ENCODE measurements around the gene PCSK6. TPM values are rescaled to one million over a fixed set of nuclear protein-coding genes. Genes with fewer than 3 reads are reported as not detected.
A peak's percentile ranks its signal among the peaks of the same experiment; 100 is the strongest.
"Not testable (repeated sequence)": the region's sequence is repeated elsewhere in the genome, so short reads cannot be mapped to it uniquely, and the experiment has no call there.

The PCSK6 gene
- total RNA-seq, 1 experiment from 2014 or later: 10.6 TPM

DNA sequence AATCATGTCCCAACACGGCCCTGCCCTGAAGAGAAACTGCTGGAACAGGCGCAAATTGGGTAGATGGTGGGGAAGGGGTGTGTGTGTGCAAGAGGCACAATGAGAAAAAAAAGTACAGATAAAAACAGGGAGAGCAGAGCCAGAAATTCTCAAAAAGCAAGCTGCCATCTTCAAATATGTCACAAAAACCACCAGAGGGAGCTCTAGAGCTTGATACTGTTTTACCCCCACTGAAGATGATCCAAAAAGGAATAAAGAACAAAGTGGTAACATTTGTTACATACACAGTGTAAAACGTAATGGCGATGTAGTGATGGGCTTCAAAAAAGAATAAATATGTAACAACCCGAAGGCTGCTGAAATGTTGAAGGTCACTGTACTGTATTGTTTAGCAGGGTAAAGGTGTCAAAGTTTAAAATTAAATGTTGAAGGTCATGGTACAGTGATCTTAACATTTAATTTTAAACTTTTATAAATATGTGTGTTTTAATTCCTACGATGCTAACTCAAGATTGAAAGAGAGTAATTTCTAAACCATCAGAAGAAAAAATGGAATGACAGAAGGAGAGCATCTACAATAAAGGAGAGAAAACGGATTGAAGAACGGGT is 200.5 kb downstream of the PCSK6 start:
- ATAC-seq: peak; percentile 61; the same call in 1 of the 2 replicates
- Histone ChIP-seq H3K36me3 (ENCODE audit: control insufficient read depth, insufficient read depth, low read length) (peaks cover 53% of the 10 kb centered on the region), H3K27me3 (ENCODE audit: control insufficient read depth, insufficient read depth, low read length) (no peaks in the 10 kb centered on the region), H3K4me1 (ENCODE audit: control insufficient read depth, insufficient read depth, low read length) (peaks cover 18% of the 10 kb centered on the region), H3K9me3 (ENCODE audit: control insufficient read depth, insufficient read depth, low read depth, low read length) (no peaks in the 10 kb centered on the region), H3K4me3 (ENCODE audit: low read depth in 2 of 2, low read length in 2 of 2) (no peak overlapping the region), H3K27ac (ENCODE audit: low read length) (no peak overlapping the region)
- in situ Hi-C loops (cut with HindIII; ENCODE audit: low pct_unique_long_range_greater_than_20kb, low sequenced_read_pairs) (no loop called here), intact Hi-C loops (cut with micrococcal nuclease; ENCODE audit: unreplicated experiment) (no loop called here)
- no TSS peak for BruUV-seq (replicated peaks)
- POLR2A ChIA-PET: no interaction called here
- DNase-seq (ENCODE audit: low read depth, low spot score): no peak
- CTCF ChIA-PET: interaction anchor here (0.6 to 1.5 kb wide), 4 partner anchors 9 to 347 kb away, joined by 3 to 5 read pairs (median 4); no protein-coding TSS in a partner anchor
- no peak for TF ChIP-seq POLR2AphosphoS5 (IDR thresholded peaks at IDR 0.05; ENCODE audit: low read depth, low read length)
- TF ChIP-seq SIN3A (IDR thresholded peaks at IDR 0.05; ENCODE audit: borderline replicate concordance, insufficient read depth, low read depth, low read length): no peak
- TF ChIP-seq, protein P1, sequence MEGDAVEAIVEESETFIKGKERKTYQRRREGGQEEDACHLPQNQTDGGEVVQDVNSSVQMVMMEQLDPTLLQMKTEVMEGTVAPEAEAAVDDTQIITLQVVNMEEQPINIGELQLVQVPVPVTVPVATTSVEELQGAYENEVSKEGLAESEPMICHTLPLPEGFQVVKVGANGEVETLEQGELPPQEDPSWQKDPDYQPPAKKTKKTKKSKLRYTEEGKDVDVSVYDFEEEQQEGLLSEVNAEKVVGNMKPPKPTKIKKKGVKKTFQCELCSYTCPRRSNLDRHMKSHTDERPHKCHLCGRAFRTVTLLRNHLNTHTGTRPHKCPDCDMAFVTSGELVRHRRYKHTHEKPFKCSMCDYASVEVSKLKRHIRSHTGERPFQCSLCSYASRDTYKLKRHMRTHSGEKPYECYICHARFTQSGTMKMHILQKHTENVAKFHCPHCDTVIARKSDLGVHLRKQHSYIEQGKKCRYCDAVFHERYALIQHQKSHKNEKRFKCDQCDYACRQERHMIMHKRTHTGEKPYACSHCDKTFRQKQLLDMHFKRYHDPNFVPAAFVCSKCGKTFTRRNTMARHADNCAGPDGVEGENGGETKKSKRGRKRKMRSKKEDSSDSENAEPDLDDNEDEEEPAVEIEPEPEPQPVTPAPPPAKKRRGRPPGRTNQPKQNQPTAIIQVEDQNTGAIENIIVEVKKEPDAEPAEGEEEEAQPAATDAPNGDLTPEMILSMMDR (IDR thresholded peaks at IDR 0.05): peak; percentile 84
- no peak for TF ChIP-seq TCF7L2 (IDR thresholded peaks at IDR 0.05; ENCODE audit: low read depth, low read length)
- TF ChIP-seq REST (IDR thresholded peaks at IDR 0.05; ENCODE audit: insufficient read depth in 1 of 2, low read depth in 2 of 2, low read length in 1 of 2): no peak

GRCh38 chr15:101287342-101287741 is 202.2 kb downstream of the PCSK6 start:
- H3K27me3 ChIP-seq (ENCODE audit: control insufficient read depth, insufficient read depth, low read length); POLR2A ChIA-PET; H3K4me3 ChIP-seq (ENCODE audit: low read depth in 2 of 2, low read length in 2 of 2); ATAC-seq; H3K9me3 ChIP-seq (ENCODE audit: control insufficient read depth, insufficient read depth, low read depth, low read length); DNase-seq (ENCODE audit: low read depth, low spot score); H3K4me1 ChIP-seq (ENCODE audit: control insufficient read depth, insufficient read depth, low read length); H3K27ac ChIP-seq (ENCODE audit: low read length); in situ Hi-C loops (cut with HindIII; ENCODE audit: low pct_unique_long_range_greater_than_20kb, low sequenced_read_pairs); intact Hi-C loops (cut with micrococcal nuclease; ENCODE audit: unreplicated experiment); BruUV-seq (replicated peaks): not testable (repeated sequence)
- H3K36me3 ChIP-seq (ENCODE audit: control insufficient read depth, insufficient read depth, low read length): peaks cover 51% of the 10 kb centered on the region
- CTCF ChIA-PET: interaction anchor here (0.7 kb wide), 3 partner anchors 222 to 360 kb away, joined by 5 to 10 read pairs (median 8); no protein-coding TSS in a partner anchor

- BruUV-seq (replicated peaks): no TSS peak
- H3K27me3 ChIP-seq (ENCODE audit: control insufficient read depth, insufficient read depth, low read length): no peaks in the 10 kb centered on the region
- no peak overlapping the region for H3K4me3 ChIP-seq (ENCODE audit: low read depth in 2 of 2, low read length in 2 of 2)
- ChIA-PET POLR2A (no interaction called here), CTCF (interaction anchor here (0.7 kb wide), 1 partner anchor 281 kb away, joined by 3 read pairs; no protein-coding TSS in a partner anchor)
- no peak for ATAC-seq
- H3K36me3 ChIP-seq (ENCODE audit: control insufficient read depth, insufficient read depth, low read length): peaks cover 54% of the 10 kb centered on the region
- no peaks in the 10 kb centered on the region for H3K9me3 ChIP-seq (ENCODE audit: control insufficient read depth, insufficient read depth, low read depth, low read length)
- no peak overlapping the region for H3K27ac ChIP-seq (ENCODE audit: low read length)
- no peak for DNase-seq (ENCODE audit: low read depth, low spot score)
- intact Hi-C loops (cut with micrococcal nuclease; ENCODE audit: unreplicated experiment): no loop called here
- in situ Hi-C loops (cut with HindIII; ENCODE audit: low pct_unique_long_range_greater_than_20kb, low sequenced_read_pairs): no loop called here
- peaks cover under 1% of the 10 kb centered on the region for H3K4me1 ChIP-seq (ENCODE audit: control insufficient read depth, insufficient read depth, low read length)
- TF ChIP-seq TCF7L2 (IDR thresholded peaks at IDR 0.05; ENCODE audit: low read depth, low read length): no peak
- TF ChIP-seq POLR2AphosphoS5 (IDR thresholded peaks at IDR 0.05; ENCODE audit: low read depth, low read length): no peak
- TF ChIP-seq SIN3A (IDR thresholded peaks at IDR 0.05; ENCODE audit: borderline replicate concordance, insufficient read depth, low read depth, low read length): no peak
- TF ChIP-seq REST (IDR thresholded peaks at IDR 0.05; ENCODE audit: insufficient read depth in 1 of 2, low read depth in 2 of 2, low read length in 1 of 2): no peak
These were observed 202.9 kb downstream of the PCSK6 start for GRCh38 chr15:101286471-101287114.

Measured in Panc1 (cell line).